Measurements from ENCODE around the gene DARS1.
"Not testable (repeated sequence)": the region's sequence is repeated elsewhere in the genome, so short reads cannot be mapped to it uniquely, and the experiment has no call there.

DARS1 gene

GRCh38 chr2:135936524-135936923 lies 48.9 kb downstream of the DARS1 start:
- DNase-seq, result no peak

DNA sequence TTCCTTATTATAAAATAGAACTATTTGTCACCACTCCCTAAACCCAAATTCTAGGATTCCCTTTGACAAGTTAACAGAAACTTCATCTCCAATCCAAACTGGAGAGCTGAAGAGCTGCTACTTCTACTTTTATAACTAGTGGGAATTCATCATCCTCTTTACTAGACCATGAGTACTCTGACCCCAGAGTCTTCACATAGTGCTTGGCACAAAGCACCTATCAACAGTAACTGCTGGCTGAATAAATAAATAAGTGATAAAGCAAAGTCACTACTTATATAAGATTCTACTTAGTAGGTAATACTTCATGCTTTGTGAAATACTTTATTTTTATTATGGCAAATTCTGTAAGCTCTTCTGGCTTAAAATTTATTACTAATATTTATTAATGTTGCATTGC lies 49.5 kb downstream of the DARS1 start:
- DNase-seq, result no peak

- no peak for DNase-seq
Measured at GRCh38 chr2:135931776-135932443, 53.5 kb downstream of the DARS1 start.

DNA sequence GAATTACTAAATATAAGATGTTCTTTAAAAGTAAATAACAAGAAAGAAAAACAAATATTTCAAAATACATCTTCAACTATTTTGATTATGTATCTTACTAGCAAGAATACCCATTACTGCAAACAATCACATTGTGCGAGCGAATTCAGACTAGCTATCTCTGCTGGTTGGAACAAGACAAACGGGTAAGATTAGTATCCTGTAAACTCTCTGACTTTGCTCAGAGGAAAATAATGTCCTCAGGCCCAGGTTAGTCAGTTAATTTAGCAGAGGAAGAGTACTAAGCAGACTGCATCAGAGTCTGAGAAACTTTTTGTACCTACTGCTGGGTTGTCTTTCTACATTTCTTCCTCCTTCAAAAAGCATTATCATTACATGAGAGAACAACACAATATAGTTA lies 58.8 kb downstream of the DARS1 start:
- DNase-seq, result no peak

DNA sequence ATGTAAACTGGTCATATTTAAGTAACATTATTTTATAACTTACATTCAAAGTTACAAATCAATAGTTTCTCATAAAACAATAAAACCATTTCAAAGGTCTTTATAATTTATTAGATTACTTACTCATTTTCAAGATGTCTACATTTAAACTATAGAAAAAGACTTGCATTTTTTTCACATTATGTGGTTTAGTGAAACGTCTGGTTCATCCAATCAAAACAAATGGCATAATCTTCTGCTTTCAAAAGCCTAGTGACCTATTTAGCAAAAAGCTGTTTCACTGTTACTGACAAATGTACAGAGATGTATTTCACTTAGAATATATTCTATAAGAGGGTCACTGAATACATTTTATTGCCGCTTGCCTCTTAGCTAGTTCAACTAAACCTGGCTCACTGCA lies 59.9 kb downstream of the DARS1 start:
- no peak for DNase-seq

DNA sequence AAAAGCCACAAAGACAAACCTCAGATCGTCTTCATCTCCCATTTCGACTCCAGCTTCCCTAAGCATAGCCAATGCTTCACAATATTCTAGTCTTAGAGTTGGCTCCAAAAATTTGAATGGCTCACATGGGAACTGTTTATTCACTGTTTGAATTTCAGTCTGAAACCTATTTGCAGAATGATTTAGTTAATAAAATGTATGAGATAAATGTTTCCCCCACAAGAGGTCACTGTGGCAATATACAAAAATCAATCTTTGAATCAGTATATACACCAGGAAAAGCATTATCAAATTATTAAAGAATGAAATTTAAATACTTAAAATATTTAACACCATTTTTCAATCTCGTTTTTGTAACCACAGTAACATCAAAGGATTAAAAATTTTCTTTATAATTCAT lies 69.2 kb downstream of the DARS1 start:
- DNase-seq, result peak; percentile 50

- DNase-seq, result no peak
Measured at GRCh38 chr2:135914485-135914884, 70.9 kb downstream of the DARS1 start.

GRCh38 chr2:135913727-135914365 lies 71.6 kb downstream of the DARS1 start:
- DNase-seq, result peak; percentile 44

GRCh38 chr2:135909976-135910375 lies 75.5 kb downstream of the DARS1 start:
- DNase-seq, result no peak

- no peak for DNase-seq
Measured at GRCh38 chr2:135905679-135906078, 79.7 kb downstream of the DARS1 start.

GRCh38 chr2:135904341-135904989 lies 81.0 kb downstream of the DARS1 start:
- DNase-seq, result no peak

GRCh38 chr2:135903650-135904049 lies 81.8 kb downstream of the DARS1 start:
- no peak for DNase-seq

DNA sequence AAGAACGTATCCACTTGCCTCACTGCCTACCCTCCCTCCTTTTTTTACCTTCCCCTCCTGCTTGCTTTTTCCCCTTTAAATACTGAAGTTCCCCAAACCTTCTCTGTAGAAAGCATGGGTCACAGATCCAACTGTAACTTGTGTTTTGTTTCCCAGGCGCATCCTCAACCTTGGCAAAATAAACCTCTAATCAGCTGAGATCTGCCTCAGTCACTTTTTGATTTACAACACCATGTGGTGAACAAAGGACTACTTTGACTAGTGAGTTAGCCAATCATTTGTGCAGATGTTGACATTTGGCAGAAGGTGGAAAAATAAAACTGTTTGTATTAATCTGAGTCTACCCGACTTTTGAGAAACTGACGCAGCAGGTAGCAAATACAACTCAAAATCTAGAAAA lies 85.9 kb downstream of the DARS1 start:
- no peak for DNase-seq

- no peak for DNase-seq
Measured at GRCh38 chr2:135898234-135898786, 87.1 kb downstream of the DARS1 start.

DNA sequence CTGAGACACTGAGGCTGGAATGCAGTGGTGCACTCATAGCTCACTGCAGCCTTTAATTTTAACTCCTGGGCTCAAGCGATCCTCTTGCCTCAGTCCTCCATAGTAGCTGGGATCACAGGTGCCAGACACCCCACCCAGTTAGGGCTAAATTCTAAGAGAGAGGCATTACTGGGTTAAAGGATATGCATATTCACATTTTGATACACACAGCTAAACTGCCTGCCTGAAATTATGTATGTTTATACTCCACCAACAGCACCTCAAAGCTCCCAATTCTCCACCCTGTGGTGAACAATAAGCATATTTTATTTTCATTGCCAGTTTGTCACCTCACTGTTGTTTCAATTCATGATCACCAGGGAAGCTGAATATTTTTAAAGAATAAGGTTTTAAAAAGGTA lies 90.5 kb downstream of the DARS1 start:
- no peak for DNase-seq

GRCh38 chr2:135893374-135893794 lies 92.0 kb downstream of the DARS1 start:
- DNase-seq, result no peak

DNA sequence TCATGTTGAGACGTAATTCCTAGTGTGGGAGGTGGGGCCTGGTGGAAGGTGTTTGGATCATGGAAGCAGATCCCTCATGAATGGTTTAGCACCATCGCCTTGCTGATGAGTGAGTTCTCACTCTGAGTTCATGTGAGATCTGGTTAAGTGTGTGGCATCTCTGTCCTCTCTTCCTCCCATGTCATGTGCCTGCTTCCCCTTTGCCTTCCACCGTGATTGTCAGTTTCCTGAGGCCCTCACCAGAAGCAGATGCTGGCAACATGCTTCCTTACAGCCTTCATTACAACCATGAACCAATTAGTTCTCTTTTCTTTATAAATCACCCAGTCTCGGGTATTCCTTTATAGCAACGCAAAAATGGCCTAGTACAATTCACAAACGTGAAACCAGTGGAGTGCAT lies 94.6 kb downstream of the DARS1 start:
- DNase-seq, result no peak

DNA sequence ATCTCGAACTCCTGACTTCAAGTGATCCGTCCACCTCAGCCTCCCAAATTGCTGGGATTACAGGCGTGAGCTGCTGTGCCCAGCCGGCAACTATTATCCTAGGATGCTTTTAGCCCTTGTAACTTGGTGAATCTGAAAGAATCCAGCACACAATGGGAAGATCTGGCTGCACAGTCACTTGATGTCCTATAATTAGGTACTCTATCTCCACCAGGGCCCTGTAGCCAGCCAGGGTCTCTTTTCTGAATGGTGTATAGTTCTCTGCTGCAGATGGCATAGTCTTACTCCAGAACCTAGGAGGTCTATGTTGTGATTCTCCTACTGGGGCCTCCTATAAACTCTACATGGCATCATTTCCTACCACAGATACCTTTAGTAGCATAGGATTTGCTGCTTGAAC lies 95.3 kb downstream of the DARS1 start:
- DNase-seq, result no peak

DNA sequence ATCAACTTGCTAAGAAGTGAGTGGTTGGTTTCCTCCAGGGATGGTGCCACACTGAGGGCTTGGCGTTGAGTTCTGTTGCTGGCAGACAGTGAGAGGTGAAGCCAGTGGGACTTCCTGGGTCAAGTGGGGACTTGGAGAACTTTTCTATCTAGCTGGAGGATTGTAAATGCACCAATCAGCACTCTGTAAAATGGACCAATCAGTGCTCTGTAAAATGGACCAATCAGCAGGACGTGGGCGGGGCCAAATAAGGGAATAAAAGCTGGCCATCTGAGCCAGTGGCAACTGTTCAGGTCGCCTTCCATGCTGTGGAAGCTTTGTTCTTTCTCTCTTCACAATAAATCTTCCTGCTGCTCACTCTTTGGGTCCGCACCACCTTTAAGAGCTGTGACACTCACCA lies 96.8 kb downstream of the DARS1 start:
- DNase-seq, result not testable (repeated sequence)

GRCh38 chr2:135885709-135886108 lies 99.7 kb downstream of the DARS1 start:
- DNase-seq, result no peak

DNA sequence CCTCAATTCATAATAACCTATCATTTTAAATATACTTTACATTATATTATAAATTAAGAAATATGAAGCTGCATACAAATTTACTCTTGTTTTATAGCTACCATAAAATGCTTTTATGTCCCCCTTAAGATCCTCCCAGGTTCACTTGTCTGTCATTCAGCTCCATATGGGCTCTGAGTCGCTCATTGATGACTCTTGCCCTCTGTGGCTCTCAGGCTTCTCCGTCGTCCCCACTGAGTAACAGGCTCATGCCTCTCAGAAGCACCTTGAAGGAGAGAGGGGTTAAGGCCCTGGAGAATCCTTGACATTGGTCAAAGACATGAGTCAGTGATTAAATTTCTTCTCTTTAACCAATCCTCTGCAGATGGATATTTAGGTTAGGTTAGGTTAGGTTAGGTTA lies 103.0 kb downstream of the DARS1 start:
- no peak for DNase-seq

DNA sequence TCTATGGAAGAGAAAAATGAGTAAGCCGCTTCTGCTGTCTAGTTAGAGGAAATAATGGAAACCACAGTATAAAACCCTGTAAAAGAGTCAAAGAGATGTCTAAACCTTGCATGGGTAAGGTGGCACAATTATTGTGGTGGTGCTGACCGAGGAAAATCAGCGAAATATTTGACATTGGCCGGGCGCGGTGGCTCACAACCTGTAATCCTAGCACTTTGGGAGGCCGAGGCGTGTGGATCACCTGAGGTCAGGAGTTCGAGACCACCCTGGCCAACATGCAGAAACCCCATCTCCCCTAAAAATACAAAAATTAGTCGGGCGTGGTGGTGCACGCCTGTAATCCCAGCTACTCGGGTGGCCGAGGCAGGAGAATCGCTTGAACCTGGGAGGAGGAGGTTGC lies 108.7 kb downstream of the DARS1 start:
- DNase-seq, result not testable (repeated sequence)

DNA sequence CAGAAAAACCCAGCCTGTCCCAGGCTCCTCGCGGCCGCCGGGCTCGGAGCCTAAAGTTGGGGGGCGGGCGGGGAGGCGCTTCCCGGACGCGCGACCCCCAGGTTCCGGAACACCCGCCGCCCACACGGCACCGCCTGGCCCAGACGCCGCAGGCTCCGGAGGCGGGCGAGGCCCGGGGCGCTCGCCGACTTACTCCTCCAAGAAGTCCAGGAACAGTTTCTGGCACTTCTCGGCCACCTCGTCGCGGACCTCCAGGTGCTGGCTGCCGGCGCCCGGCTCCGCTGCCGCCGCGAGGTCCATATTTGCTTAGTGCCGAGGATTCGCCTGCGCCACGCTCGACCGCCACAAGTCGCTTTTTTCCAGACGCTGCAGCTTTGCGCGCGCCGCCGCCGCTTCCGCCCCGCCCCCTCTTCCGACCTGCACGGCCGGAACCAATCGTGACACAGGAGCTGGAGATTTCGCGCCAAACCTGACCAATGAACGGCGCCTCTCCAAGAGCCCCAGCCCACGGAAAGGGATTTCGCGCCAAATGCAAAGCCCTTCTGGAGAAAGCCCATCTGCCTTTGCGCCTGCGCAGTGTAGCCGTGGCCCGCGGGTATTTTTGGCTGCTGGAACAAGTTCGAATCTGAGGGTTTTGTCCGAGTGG lies 109.2 kb downstream of the DARS1 start, which contains the start of gene MCM6:
TSS of gene MCM6 (minus strand) at position 378 of the 646 bp plus-strand sequence. CDS start at position 300, 78 bp downstream.
- peak; percentile 99 for DNase-seq

Measured in NCI-H345 (cell line).